Nucleus accumbens (tissue), 56 donors: ENCODE data around the gene GPR42.

Experiments used
- DNase-seq, 56 donors: peaks; one replicate each; lab custom pipeline; 2025; lab: John Stamatoyannopoulos, UW

The GPR42 gene, protein sequence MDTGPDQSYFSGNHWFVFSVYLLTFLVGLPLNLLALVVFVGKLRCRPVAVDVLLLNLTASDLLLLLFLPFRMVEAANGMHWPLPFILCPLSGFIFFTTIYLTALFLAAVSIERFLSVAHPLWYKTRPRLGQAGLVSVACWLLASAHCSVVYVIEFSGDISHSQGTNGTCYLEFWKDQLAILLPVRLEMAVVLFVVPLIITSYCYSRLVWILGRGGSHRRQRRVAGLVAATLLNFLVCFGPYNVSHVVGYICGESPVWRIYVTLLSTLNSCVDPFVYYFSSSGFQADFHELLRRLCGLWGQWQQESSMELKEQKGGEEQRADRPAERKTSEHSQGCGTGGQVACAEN

GRCh38 chr19:35370722-35371121 is at the start of gene GPR42:
GPR42 (plus strand) TSS chr19:35371068; CDS start chr19:35371360, 292 bp downstream.
- no peak for DNase-seq

GRCh38 chr19:35321291-35321690 is 49.6 kb upstream of the GPR42 start:
- DNase-seq: no peak

DNA sequence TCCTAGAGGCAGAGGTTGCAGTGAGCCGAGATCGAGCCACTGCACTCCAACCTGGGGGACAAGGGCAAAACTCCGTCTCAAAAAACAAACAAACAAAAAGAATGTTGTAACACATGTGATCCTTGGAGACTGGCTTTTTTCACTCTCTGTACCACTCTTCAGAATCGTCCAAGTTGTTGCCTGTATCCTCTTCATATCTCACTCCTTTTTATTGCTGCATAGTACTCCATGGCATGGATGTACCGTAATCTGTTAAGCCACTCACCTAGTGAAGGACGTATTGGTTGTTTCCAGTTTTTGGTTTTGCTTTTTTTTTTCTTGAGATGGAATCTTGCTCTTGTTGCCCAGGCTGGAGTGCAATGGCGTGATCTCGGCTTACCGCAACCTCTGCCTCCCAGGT is 48.9 kb upstream of the GPR42 start:
- no peak for DNase-seq

GRCh38 chr19:35327642-35328041 is 43.2 kb upstream of the GPR42 start:
- DNase-seq: no peak

- DNase-seq: no peak
Measured at GRCh38 chr19:35328851-35329285, 42.0 kb upstream of the GPR42 start, which contains the start of gene CD22. CD22 (plus strand) TSS chr19:35329187; CDS start chr19:35332041, 2,854 bp downstream.

- DNase-seq: no peak
Measured at GRCh38 chr19:35329323-35329722, 41.5 kb upstream of the GPR42 start.

DNA sequence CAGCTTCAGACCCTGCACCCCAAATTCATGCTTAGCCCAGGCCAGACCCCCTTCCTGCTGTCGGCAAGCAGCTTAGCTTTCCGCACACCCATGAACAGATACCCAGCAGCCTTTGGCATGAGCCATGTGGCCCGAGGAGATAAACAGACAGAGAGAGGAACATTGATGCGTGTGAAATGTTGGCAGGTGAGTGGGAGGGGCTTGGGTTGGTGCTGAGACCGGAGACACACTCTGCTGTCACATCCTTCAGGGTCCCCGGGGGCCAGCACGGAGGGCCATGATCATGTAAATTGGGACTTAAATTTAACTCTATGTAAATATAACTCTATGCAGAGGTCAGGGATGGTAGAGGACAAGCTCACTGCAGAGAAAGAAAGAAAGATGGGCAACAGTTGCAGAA is 40.4 kb upstream of the GPR42 start:
- DNase-seq: no peak

DNA sequence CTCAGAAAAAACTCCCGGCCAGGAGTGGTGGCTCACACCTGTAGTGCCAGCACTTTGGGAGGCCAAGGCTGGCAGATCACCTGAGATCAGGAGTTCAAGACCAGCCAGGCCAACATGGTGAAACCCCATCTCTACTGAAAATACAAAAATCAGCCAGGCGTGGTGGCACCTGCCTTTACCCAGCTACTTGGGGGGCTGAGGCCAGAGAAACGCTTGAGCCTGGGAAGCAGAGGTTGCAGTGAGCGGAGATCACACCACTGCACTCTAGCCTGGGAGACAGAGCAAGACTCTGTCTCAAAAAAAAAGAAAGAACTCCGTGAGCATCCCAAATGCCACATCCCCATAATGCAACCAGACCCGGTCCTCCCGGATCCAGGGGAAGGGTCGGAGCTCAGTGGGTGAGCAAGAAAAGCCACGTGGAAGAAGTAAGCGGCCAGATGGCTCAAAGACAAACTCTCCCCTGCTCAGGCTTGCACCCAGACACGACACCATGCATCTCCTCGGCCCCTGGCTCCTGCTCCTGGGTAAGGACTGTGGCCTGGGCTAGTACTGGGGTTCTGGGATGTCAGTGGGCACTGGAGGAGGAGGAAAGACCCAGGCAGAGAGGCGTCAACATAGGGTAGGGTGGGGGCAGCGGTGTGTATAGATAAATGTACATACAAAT is 39.2 kb upstream of the GPR42 start:
- no peak for DNase-seq

DNA sequence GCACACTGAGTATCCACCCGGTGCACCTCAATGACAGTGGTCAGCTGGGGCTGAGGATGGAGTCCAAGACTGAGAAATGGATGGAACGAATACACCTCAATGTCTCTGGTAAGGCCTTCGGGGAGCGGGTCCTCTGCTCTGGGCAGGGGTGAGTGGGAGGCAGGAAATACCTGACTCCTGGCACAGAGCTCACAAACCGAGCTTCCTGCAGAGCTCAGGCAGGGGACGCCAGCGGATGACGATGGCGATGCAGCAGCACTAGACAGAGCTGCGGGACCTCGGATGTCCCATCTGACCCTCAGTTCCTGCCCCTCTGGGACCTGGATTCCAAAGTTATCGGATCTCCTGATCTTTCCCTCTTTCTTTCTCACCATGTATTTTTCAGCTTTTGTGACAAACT is 38.1 kb upstream of the GPR42 start:
- DNase-seq: no peak

- DNase-seq: no peak
Measured at GRCh38 chr19:35334144-35334753, 36.6 kb upstream of the GPR42 start.

- DNase-seq: no peak
Measured at GRCh38 chr19:35336166-35336955, 34.5 kb upstream of the GPR42 start.

- no peak for DNase-seq
Measured at GRCh38 chr19:35337097-35337983, 33.5 kb upstream of the GPR42 start.

DNA sequence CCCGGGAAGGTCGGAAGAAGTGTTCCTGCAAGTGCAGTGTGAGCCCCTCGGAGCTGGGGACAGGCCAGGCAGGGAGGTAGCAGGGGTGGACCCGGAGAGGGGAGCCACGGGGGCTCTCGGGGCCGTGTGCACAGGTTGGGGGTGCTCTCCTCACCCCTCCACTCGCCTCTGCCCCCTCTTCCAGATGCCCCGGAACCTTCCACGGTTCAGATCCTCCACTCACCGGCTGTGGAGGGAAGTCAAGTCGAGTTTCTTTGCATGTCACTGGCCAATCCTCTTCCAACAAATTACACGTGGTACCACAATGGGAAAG is 32.9 kb upstream of the GPR42 start:
- DNase-seq: no peak

DNA sequence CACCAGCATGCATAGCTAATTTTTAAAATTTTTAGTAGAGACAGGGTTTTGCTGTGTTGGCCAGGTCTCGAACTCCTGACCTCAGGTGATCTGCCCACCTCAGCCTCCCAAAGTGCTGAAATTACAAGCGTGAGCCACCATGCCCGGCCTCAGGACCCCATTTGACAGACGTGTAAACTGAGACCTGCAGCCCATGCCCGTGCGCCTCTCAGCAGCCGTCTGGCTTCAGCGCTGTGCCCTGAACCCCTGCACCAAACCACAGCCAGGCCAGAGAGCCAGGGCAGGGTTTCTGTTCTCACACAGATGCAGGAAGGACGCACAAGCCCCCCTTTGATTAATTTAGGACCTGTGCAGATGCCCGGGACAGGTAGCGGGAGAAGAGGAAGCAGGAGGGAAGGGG is 30.4 kb upstream of the GPR42 start:
- DNase-seq: no peak

- no peak for DNase-seq
Measured at GRCh38 chr19:35341006-35341405, 29.9 kb upstream of the GPR42 start.

GRCh38 chr19:35341565-35342225 is 29.2 kb upstream of the GPR42 start:
- no peak for DNase-seq

GRCh38 chr19:35342430-35342829 is 28.4 kb upstream of the GPR42 start:
- DNase-seq: no peak

GRCh38 chr19:35344511-35345031 is 26.3 kb upstream of the GPR42 start:
- no peak for DNase-seq

DNA sequence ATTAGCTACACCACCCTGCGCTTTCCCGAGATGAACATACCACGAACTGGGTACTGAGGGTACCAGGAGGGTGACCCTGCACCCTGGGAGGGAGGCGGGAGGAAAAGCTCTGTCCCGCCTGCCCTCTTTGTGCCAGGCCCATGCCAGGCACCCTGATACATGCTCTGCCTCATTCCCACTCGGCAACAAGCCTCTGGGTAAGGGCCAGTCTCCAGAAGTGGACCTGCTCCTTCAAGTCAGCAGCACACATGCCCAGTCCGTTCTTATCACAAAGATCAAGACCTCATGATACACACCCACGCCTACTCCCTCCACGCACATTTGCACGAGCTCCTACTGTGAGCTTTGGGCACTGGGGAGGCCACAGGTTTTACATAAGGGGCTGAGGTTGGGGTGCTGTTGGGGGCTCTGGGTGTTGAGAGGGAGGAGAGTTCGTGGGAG is 25.2 kb upstream of the GPR42 start:
- DNase-seq: no peak
